ENCODE results near the gene GOLGA6L6.
"Not testable (repeated sequence)": the region's sequence is repeated elsewhere in the genome, so short reads cannot be mapped to it uniquely, and the experiment has no call there.

GOLGA6L6 gene, protein sequence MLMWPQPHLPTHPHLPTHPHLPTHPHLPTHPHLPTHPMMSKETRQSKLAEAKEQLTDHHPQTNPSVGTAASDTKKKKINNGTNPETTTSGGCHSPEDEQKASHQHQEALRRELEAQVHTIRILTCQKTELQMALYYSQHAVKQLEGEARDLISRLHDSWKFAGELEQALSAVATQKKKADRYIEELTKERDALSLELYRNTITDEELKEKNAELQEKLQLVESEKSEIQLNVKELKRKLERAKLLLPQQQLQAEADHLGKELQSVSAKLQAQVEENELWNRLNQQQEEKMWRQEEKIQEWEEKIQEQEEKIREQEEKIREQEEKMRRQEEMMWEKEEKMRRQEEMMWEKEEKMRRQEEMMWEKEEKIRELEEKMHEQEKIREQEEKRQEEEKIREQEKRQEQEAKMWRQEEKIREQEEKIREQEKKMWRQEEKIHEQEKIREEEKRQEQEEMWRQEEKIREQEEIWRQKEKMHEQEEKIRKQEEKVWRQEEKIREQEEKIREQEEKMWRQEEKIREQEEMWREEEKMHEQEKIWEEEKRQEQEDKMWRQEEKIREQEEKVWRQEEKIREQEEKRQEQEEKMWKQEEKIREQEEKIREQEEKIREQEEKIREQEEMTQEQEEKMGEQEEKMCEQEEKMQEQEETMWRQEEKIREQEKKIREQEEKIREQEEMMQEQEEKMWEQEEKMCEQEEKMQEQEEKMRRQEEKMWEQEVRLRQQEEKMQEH

DNA sequence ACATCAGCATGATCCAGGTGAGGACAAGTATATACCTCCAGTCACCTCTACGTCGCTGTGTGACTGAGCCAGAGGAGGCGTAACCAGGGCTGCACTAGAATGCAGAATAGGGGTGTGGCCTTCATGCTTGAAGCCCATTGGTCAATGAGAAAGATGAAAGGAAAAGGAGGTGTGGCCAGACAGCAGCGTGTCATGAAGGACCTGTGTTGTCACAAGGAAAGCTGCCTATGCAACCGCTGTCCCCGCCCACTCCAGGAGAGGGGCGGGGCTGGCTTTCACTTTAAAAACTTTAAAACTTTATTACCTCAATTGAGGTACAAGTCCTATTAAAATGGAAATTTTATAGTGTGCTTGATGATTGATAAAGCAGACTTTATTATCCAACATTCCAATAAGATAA, at the start of gene GOLGA6L6:
Gene GOLGA6L6 (minus strand): TSS at position 101 of the 400 bp plus-strand sequence. CDS start 91 bp downstream, at position 10.
- not testable (repeated sequence) for DNase-seq

DNA sequence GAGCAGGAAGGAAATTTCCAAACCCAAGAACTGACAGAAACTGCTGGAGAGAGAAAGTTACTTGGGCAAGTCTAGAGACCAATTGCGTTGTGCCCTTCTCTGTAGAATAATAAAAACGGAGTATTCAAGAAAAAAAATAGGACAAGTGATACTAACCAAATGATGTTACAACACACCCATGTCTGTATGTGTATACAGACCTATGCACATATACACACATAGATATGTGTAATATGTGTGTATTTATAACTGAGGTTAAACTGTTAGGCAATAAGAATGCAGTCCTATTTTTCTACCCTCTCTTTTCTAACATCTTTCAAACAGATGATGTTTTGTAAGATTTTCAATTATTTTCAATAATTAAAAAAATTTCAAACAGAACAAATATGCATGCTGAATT, 48.5 kb upstream of the GOLGA6L6 start:
- not testable (repeated sequence) for DNase-seq

DNA sequence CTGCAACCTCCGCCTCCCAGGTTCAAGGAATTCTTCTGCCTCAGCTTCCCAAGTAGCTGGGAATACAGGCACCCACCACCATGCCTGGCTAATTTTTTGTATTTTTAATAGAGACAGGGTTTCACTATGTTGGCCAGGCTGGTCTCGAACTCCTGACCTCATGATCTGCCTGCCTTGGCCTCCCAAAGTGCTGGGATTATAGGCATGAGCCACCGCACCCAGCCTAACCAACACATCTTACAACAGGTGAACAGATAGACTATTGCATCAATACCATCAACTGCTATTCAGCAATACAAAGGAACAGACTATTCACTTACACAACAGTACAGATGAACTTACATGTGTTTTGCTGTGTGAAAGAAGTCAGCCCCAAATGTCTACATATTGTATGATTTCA, 45.2 kb upstream of the GOLGA6L6 start:
- DNase-seq: not testable (repeated sequence)

DNA sequence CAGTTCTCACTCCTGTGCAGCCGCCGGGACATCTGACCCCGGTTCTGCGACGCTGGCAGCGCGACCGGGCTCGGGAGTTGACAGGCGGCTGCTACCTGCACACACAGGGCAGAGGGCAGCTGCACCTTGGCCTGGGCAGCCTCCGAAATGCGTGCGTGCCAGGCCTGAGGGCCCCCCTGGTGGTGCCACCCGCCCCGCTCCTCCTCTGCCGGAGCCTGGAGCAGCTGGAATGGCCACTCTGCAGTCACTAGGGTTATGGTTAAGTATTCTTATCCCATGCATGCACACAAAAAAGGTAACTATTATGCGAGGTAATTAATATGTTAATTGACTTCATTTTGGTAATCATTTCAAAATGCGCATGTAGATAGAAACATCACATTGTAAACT, 41.1 kb upstream of the GOLGA6L6 start:
- DNase-seq: not testable (repeated sequence)

DNA sequence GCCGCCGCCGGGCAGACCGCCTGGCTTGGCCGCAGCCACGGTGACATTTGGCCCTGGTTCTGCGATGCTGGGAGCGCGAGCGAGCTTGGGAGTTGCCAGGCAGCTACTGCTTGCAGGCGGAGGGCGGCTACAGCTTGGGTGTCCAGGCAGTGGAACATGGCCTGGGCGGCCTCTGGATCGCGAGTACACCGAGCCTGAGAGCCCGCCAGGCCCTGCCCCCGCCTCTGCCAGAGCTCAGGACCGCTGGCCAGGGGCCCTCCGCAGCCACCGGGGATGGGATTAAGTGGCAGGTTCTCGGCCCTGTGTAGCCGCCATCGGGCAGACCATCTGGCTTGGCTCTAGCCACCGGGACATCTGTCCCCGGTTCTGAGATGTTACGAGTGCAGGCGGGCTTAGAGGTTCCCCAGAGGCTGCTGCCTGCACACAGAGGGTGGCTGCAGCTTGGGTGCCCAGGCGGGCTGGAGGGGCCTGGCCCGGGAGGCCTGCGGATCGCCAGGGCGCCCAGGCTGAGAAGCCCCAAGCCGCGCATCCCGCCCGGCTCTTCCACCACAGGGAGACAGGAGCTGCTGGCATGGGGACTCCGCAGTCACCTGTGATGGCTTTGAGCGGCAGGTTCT, 40.6 kb upstream of the GOLGA6L6 start:
- DNase-seq: not testable (repeated sequence)

DNA sequence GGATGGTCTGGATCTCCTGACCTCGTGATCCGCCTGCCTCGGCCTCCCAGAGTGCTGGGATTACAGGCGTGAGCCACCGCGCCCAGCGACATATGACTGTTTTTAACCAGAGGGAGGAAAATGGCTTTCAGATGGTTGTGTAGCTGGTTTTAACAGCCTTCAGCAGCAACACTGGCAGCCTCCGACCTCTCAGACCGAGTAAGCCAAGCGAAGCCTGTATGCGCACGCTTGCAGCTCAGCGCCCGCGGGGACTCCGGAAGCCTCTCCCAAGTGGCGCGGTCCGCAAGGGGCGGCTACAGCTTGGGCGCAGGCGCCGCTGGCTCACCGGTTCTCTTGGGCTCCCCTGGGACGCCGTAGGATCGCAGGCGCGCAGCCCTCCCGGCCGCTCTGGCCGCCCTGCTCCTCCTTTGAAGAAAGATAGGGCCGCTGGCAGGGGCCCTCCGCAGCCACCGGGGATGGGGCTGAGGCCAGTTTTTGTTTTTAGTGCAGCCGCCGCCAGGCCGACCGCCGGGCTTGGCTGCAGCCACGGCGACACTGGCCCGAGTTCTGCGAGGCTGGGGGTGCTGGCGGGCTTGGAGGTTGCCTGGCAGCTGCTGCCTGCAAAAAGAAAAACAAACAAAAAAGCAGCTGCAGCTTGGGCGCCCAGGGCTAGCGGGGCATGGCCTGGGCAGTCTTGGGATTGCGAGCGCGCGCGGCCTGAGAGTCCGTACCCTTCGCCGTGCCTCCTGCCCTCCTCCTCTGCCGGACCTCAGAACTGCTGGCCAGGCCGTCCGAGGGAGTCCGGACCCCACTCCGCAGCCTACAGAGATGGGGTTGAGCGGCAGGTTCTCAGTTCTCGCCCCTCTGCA, 39.9 kb upstream of the GOLGA6L6 start:
- DNase-seq: not testable (repeated sequence)

DNA sequence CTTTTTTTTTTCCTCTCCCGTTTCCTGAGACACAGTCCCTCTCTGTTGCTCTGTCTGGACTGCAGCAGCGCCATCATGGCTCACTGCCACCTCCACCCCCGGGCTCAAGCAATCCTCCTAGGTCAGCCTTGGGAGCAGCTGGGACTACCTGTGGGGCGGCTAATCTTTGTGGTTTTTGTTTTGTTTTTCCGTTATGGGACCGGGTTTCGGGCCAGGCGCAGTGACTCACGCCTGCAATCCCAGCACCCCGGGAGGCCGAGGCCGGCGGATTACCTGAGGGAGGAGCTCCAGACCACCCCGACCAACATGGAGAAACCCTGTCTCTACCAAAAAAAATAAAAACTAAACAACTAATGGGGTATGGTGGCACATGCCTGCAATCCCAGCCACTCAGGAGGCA, 38.1 kb upstream of the GOLGA6L6 start:
- not testable (repeated sequence) for DNase-seq

DNA sequence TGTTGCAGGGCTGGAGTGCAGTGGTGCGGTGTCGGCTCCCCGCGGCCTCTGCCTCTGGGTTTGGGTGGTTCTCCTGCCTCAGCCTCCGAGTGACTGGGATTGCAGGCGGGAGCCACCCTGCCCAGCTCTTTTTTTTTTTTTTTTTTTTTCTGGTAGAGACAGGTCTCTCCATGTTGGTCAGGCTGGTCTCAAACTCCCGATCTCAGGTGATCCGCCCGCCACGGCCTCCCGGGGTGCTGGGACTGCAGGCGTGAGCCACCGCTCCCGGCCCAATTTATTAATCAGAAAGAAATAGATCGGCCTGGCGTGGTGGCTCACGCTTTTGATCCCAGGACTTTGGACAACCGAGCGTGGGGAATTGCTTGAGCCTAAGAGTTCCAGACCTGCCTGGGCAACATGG, 9.7 kb upstream of the GOLGA6L6 start:
- not testable (repeated sequence) for DNase-seq

DNA sequence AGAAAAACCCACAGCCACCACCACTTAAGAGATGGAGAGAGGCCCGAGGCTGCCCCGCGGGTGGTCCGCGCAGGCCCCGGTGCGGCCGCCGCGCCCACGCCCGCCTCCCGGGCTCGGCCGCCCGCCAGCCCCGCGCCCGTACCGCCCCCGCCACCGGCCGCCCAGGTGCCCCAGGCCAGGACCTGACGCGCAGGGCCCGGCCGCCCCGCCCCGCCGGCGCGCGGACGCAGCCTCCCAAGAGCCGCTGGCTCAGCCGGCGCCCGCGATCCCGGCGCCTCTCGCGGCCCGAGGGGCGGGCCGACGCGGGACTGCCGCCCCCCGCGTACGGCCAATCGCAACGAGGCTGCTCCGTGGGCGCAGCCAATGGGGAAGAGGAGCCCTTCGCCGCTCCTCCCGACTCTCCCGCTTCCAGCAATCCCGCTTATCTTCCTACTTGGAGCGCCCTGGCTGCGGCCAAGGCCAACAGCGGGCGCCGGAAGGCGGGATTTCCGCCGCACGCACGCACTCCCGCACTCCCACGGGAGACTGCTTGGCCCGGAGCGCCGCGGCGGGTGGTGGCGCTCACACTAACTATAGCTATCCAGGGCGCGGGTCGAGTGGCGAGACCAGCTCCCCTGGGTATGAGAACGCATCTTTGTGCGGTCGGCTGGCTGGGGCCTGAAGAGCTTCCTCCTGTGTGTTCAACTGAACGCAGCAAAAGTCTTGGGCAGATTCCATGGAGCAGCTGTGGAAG, 35.5 kb downstream of the GOLGA6L6 start:
- DNase-seq: not testable (repeated sequence)

DNA sequence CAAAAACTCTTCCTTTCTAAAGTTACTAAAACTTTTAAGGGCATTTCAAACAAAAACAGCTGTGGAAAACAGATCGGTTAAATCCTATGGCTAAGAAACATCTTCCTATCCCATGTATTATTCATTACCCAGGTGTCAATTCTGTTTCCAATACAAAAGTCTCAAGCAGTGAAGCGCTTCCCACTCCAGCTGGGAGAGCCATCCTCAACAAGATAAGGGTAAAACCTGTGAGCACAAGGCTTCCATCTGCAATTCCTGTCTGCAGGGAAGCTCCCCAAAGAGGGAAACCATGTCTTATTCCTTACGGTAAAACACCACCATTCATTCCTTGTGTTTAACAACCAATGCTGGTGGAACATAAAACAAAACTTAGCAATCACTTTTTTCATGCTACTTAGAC, 38.8 kb downstream of the GOLGA6L6 start:
- DNase-seq: not testable (repeated sequence)

DNA sequence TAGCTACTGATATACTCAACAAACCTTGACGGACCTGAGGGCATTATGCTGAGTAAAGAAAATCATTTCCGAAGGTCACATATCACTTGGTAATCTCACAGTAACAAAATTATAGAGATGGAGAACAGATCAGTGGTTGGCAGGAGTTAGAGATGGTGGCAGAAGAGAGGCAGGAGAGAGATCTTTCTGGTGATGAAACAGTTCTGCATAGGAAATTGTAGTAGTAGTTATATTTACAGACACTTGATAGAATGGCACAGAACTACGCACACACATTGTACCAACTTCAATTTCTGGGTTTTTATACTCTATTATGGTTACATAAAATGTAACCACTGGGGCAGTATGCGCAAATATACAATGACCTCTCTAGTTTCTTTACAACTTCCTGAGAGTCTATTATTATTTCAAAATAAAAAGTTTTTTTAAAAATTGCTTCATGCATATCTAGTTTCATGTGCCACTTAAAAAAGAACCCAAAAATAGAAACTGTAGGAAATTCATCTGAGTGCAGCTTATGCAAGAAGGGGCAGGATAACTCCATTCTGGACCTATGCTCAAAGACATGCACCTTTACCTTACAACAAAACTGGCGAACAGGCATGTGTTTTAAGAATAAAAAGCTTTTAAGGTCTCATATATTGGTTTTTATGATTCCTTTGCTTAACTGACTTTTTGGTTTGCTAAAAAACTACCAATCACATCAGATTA, 39.9 kb downstream of the GOLGA6L6 start:
- not testable (repeated sequence) for DNase-seq

DNA sequence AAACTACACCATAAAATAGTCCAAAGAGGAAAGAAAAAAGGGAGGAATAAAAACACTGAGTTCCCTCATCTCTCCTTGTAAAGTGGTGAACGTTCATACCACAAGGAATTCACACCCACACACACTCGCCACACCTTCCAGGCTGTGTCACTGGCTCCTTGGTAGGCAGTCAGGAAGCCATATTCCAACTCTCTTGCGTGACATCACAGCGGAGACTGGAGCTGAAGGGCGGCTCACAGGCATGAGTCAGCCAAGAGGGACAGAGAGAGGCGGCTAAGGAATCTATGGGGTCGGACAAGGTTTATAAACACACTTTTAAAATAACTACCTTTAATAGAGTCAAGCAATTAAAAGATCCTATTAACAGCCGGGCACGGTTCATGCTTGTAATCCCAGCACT, 43.8 kb downstream of the GOLGA6L6 start:
- DNase-seq: not testable (repeated sequence)

DNA sequence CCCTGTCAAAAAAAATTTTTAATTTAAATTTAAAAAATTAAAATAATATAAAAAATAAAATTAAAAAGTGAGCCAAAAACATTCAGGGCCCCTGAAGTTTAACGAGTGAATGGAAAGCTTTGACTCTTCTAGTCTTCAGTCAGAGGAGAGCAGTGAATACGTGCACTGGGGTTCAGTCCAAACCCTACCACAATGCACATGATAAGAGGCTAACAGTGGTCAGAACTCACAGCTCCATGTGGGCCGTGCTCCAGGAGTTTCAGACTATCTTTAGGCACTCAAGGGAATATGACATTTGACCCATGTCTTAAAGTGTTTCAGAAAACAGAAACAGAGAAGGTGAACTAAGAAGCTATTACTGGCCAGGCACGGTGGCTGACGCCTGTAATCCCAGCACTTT, 48.6 kb downstream of the GOLGA6L6 start:
- DNase-seq: not testable (repeated sequence)

DNA sequence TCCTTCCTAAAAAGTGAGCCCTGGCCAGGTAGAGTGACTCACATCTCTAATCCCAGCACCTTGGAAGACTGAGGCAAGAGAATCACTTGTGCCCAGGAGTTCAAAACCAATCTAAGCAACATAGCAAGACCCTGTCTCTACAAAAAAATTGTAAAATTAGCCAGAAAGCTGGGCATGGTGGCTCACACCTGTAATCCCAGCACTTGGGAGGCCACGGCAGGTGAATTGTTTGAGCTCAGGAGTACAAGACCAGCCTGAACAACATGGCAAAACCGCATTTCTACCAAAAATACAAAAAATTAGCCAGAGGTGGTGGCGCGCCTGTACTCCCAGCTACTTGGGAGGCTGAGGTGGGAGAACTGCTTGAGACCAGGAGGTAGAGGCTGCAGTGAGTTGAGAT, 49.0 kb downstream of the GOLGA6L6 start:
- DNase-seq: not testable (repeated sequence)

DNA sequence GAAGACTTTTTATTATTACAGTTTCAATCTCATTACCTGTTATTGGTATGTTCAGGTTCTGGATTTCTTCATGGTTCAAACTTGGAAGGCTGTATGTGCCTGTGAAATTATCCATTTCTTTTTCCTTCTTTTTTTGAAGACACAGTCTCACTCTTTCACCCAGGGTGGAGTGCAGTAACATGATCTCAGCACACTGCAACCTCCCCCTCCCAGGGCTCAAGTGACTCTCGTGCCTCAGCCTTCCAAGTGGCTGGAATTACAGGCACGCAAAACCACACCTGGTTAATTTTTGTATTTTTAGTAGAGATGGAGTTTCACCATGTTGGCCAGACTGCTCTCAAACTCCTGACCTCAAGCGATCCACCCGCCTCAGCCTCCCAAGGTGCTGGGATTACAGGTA, 52.3 kb downstream of the GOLGA6L6 start:
- not testable (repeated sequence) for DNase-seq

Measured in SIG-M5 (cell line).